GM20000 (cell line): Measurements from ENCODE around the gene TOR1B.
A peak's percentile ranks its signal among the peaks of the same experiment; 100 is the strongest.

ENCODE experiments used
- DNase-seq: peaks from one replicate; pipeline ENCODE4 v3.0.0; 2012; ENCODE audit warnings: low spot score
- TF ChIP-seq, protein P1 (sequence below): IDR thresholded peaks from 2 replicates; pipeline ENCODE4 v1.5.1; 2012; ENCODE audit warnings: mild to moderate bottlenecking, control low read depth; ENCODE audit errors: extremely low read depth, missing control alignments

Gene TOR1B

DNA sequence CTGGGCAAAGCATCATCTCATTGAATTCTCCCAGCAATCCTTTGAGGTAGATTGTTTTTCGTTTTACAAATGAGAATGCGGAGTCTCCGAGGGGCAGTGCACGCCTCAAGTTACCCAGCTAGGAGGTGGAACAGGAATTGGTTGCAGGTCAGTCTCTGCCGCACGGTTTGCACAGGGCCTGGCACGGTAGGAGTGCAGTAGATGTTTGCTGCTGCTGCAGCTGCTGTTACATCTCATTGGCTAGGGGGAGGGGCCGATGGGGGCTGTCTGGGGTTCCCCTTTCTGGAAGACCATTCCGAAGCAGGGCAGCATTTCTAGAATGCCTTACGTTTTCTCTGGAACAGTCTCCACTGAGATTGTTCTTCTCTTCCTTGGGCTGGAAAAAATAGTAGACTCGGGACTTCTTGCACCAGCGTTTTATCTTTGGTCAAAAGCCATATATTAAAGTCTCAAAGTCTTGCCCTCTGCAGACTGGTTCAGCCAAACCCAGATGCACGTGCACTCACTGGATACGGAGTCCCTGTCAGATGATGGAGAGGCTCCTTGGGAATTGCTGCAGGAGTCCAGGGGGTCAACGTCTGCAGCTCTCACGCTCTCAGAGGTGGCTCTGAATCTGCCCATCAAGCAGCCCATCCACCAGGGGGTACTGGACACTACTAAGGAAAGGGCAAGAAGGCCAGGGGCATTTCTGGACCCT, 33.5 kb downstream of the TOR1B start:
- TF ChIP-seq, protein P1, sequence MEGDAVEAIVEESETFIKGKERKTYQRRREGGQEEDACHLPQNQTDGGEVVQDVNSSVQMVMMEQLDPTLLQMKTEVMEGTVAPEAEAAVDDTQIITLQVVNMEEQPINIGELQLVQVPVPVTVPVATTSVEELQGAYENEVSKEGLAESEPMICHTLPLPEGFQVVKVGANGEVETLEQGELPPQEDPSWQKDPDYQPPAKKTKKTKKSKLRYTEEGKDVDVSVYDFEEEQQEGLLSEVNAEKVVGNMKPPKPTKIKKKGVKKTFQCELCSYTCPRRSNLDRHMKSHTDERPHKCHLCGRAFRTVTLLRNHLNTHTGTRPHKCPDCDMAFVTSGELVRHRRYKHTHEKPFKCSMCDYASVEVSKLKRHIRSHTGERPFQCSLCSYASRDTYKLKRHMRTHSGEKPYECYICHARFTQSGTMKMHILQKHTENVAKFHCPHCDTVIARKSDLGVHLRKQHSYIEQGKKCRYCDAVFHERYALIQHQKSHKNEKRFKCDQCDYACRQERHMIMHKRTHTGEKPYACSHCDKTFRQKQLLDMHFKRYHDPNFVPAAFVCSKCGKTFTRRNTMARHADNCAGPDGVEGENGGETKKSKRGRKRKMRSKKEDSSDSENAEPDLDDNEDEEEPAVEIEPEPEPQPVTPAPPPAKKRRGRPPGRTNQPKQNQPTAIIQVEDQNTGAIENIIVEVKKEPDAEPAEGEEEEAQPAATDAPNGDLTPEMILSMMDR: no peak
- peak; percentile 36 for DNase-seq

DNA sequence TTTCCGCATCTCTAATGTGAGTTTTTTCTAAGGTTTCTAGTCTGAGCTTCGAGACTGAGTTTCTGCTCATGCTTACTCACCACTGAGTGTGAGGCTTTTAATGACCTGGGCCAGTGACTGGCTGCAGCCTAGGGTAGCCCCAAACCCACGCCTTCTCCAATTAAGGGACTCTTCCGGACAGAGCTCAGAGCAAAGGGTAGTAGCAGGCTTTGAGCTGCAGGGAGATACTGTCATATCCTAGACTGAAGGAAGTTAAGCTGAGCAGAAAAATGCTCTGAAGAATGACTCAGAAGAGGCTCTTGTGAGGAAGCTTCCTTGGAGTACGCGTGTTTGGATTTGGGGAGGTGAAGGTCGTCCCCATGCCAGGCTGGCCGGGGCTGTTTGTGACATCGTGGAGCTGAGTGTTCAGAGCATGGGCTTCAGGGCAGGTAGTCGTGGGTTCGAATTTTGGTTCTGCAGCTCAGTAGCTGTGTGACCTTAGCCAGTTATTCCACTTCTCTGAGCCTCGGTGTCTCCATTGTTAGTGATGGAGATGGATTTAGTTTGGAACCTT, 35.8 kb downstream of the TOR1B start:
- TF ChIP-seq, protein P1: no peak
- no peak for DNase-seq

DNA sequence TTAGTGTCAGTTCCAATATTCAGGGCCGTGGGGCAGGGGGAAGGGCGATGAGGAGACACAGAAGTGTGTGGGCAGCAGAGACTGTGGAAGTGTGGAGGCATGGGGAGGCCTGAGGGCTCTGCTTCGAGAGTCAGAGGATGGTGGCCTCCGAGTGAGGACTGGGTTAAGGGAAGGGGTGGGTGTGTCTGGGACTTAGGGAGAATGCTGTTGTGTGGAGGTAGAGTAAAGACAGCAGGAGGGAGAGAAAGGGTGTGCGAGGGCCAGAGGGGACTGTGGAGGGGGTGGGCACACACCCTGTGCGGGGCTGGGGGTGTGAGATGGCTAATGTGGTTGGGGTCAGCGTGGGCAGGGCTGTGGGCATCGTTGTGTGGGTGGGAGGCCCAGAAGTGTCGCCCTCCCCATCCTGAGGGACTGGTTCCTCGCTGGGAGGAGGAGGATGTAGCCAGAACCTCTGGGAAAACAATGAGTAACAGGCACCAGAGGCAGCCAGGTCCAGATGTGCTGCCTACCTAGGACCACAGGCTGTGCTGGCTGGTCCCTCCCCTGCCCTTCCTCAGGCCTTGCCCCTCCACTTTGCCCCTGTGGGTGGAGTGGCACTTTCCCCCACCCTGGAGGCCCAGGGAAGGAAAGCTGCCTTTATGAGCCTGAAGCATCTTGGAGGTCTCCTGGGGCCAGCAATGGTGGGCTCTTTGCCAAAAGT, 36.5 kb downstream of the TOR1B start:
- DNase-seq: no peak
- TF ChIP-seq, protein P1: no peak

DNA sequence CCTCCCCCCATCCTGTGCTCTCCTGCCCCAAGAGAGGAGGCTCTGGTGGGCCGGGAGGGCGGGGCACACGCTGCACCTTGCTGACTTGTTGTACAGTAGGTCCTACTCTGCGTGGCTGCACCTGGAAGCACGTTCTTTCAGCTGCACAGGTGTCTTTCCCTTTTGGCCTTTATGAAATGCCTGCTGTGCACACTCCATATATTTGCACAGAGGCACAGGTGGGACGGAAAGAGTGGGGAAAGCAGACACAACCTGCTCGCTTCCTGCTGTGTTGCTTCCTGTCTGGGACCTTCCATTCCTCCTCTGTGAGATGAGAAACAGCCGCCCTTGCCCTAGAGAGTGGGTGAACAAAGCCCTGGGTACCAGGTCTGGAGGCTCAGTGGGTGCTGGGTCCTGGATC, 37.0 kb downstream of the TOR1B start:
- no peak for DNase-seq
- TF ChIP-seq, protein P1: no peak

- TF ChIP-seq, protein P1: no peak
- no peak for DNase-seq
Measured at GRCh38 chr9:129841071-129841470, 38.1 kb downstream of the TOR1B start.

GRCh38 chr9:129845373-129845772, 42.4 kb downstream of the TOR1B start:
- no peak for DNase-seq
- TF ChIP-seq, protein P1: no peak
